A549 treated with Hydrocortisone at 1 μM for 4 hours (cell line): Measurements from ENCODE around the gene ZNF74. TPM values are rescaled to one million over a fixed set of nuclear protein-coding genes. Genes with fewer than 3 reads are reported as not detected.

Experiments used
- total RNA-seq: library from RNA; stranded (reverse); fragments of 200-300 nt; extraction: Qiagen RNA extraction; gene quantifications from 5 replicates; pipeline ENCODE4 v1.2.3, GENCODE V29; 2022

ZNF74 gene
- total RNA-seq: 5.9 to 7.4 TPM (median 6.7 TPM) in 5 replicates

GRCh38 chr22:20393705-20394476, at the start of gene ZNF74:
ZNF74 (plus strand) TSS chr22:20394151; CDS start chr22:20394629, 478 bp downstream.

GRCh38 chr22:20437613-20438426, 43.9 kb downstream of the ZNF74 start, which contains the start of gene SCARF2:
SCARF2 (minus strand) TSS chr22:20437825; CDS start chr22:20437754, 71 bp downstream.

Other genes with a start within 250 kb of the ZNF74 start
- not detected in 5 replicates for gene CCDC188, start 243.1 kb upstream of the ZNF74 start, total RNA-seq
- gene RTN4R, start 125.8 kb upstream of the ZNF74 start, total RNA-seq: 8.0 to 14.9 TPM (median 12.4 TPM) in 5 replicates
- gene DGCR6L, start 74.1 kb upstream of the ZNF74 start, total RNA-seq: 30.0 to 44.6 TPM (median 42.0 TPM) in 5 replicates
- gene SCARF2, start 43.7 kb downstream of the ZNF74 start, total RNA-seq: 0.66 to 1.2 TPM (median 0.86 TPM) in 5 replicates
- 8.2 to 11.8 TPM (median 11.0 TPM) in 5 replicates for gene KLHL22, start 101.6 kb downstream of the ZNF74 start, total RNA-seq
- 58.2 to 71.0 TPM (median 61.5 TPM) in 5 replicates for gene MED15, start 113.5 kb downstream of the ZNF74 start, total RNA-seq